GM12878 (cell line): Measurements from ENCODE around the gene CTNNAL1. TPM values are rescaled to one million over a fixed set of nuclear protein-coding genes. Genes with fewer than 3 reads are reported as not detected.

Source experiments
- ATF7 ChIP-seq: fragments of 450-650 bp; IDR thresholded peaks from 2 replicates; pipeline ENCODE4 v1.6.1; 2016; ENCODE audit warnings: low read depth, mild to moderate bottlenecking
- E4F1 ChIP-seq: fragments of 450-650 bp; IDR thresholded peaks from 2 replicates; pipeline ENCODE4 v1.6.1; 2018; ENCODE audit warnings: borderline replicate concordance, mild to moderate bottlenecking; ENCODE audit not compliant: partially characterized antibody
- FOS ChIP-seq: IDR thresholded peaks from 3 replicates; pipeline ENCODE4 v1.6.1; 2011; ENCODE audit warnings: borderline replicate concordance; ENCODE audit not compliant: insufficient read length; ENCODE audit errors: extremely low read depth
- GATAD2B ChIP-seq: fragments of 450-650 bp; conservative IDR thresholded peaks from 2 replicates; pipeline ENCODE4 v1.6.1; 2017; ENCODE audit warnings: low read depth, mild to moderate bottlenecking, moderate library complexity
- LARP7 ChIP-seq: fragments of 450-650 bp; IDR thresholded peaks from 2 replicates; pipeline ENCODE4 v1.6.1; 2017; ENCODE audit warnings: mild to moderate bottlenecking
- NR2F1 ChIP-seq: fragments of 450-650 bp; conservative IDR thresholded peaks from 2 replicates; pipeline ENCODE4 v1.6.1; 2017; ENCODE audit warnings: mild to moderate bottlenecking
- PAX8 ChIP-seq: fragments of 450-650 bp; IDR thresholded peaks from 2 replicates; pipeline ENCODE4 v1.6.1; 2017; ENCODE audit warnings: mild to moderate bottlenecking, moderate library complexity
- TARDBP ChIP-seq: IDR thresholded peaks from 2 replicates; pipeline ENCODE4 v1.6.1; 2016; ENCODE audit warnings: borderline replicate concordance
- YY1 ChIP-seq: IDR thresholded peaks from 2 replicates; pipeline ENCODE4 v1.6.1; 2011; ENCODE audit warnings: low read depth, mild to moderate bottlenecking, low read length
- polyA plus RNA-seq, 11 experiments: library from polyadenylated mRNA; depleted of rRNA in 4 of 11; unstranded in 6 of 11; stranded (reverse) in 5 of 11; fragments of >200 nt; fragmentation: Nextera tagmentation in 4 of 11; fragmentation: Illumina TruSeq in 1 of 11; extraction: Ambion mirVana in 4 of 11; extraction: Trizol in 1 of 11; gene quantifications; 1 replicate in 1 of 11; 2 replicates in 10 of 11; pipeline versions ENCODE4 v1.2.1 to v1.2.3, GENCODE V29; 2011 to 2016; ENCODE audit warnings: inconsistent platforms in 2 of 11, missing spikeins in 2 of 11, low read depth in 1 of 11
- total RNA-seq, 4 experiments: library from RNA; depleted of rRNA in 3 of 4; stranded (reverse); fragments of >200 nt in 3 of 4; fragmentation: Illumina TruSeq in 1 of 4; extraction: Trizol in 1 of 4; gene quantifications; 2 replicates each; pipeline versions ENCODE4 v1.2.1 to v1.2.3, GENCODE V29; 2013 to 2021
- TF ChIP-seq, protein P1 (sequence below): IDR thresholded peaks from 2 replicates; pipeline ENCODE4 v1.6.1; 2012; ENCODE audit warnings: low read depth, low read length, improper control_type of control experiment
- TF ChIP-seq, protein P2 (sequence below): fragments of 450-650 bp; IDR thresholded peaks from 2 replicates; pipeline ENCODE4 v1.6.1; 2017; ENCODE audit warnings: low read depth, mild to moderate bottlenecking, moderate library complexity
- TF ChIP-seq, protein P3 (sequence below): fragments of 450-650 bp; IDR thresholded peaks from 2 replicates; pipeline ENCODE4 v1.6.1; 2016; ENCODE audit warnings: mild to moderate bottlenecking, moderate library complexity, borderline replicate concordance
- TF ChIP-seq, protein P4 (sequence below): fragments of 450-650 bp; IDR thresholded peaks from 2 replicates; pipeline ENCODE4 v1.6.1; 2018; ENCODE audit warnings: mild to moderate bottlenecking, low read depth, moderate library complexity; ENCODE audit not compliant: partially characterized antibody

Gene CTNNAL1
- total and polyA plus RNA-seq, 10 of the 15 experiments (the other 5 are each of a cell fraction or from before 2014, with no cell fraction given), result 16.3 to 82.5 (median 45.2) TPM

DNA sequence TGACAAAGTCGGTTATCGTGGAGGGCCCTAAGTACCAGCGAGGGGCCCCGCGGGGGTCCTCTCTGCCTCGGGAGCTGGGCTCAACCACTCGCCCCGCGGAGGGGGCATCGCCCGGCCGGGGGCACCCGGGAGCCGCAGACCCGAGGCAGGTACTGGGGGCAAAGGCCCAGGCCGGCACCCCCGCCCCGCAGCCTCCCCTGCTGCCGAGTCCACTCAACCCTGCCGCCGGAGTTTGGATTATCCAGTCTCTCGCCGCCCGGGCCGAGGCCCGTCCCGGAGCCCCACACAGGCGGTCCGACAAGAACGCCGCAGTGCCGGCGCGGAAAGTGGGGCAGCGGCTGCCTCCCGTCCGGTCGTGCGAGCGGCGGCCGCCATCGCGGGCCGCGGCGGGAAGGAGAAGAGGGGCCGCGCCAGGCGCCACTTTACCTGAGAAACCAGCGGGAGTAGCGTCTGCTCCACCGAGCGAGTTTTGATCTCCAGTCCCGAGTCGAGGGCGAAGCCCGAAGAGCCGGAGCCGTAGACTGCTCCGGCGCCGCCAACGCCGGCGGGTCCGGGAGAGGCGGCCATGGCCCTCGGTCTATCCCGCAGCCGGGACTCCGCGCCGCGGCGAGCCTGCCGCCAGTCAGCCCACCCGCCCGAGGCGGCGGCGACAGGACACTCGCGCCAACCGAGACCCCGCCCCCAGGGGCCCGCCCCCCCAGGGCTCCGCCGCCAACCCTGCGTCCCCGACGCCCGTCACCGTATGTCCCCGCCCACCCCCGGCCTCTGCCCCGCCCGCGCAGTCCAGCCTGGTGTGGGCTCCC, at the start of gene CTNNAL1 (continued):
- TF ChIP-seq E4F1 (no peak), GATAD2B (0 out of 2 replicates have a peak, but pooled peaks have one; percentile 45), YY1 (peak; percentile 75; the same call in 1 of the 2 replicates), NR2F1 (0 out of 2 replicates have a peak, but pooled peaks have one; percentile 24), ATF7 (no peak), FOS (no peak), TARDBP (no peak), PAX8 (no peak), LARP7 (peak; percentile 69)
- TF ChIP-seq, protein P1, sequence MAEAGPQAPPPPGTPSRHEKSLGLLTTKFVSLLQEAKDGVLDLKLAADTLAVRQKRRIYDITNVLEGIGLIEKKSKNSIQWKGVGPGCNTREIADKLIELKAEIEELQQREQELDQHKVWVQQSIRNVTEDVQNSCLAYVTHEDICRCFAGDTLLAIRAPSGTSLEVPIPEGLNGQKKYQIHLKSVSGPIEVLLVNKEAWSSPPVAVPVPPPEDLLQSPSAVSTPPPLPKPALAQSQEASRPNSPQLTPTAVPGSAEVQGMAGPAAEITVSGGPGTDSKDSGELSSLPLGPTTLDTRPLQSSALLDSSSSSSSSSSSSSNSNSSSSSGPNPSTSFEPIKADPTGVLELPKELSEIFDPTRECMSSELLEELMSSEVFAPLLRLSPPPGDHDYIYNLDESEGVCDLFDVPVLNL, result no peak
- TF ChIP-seq, protein P2, sequence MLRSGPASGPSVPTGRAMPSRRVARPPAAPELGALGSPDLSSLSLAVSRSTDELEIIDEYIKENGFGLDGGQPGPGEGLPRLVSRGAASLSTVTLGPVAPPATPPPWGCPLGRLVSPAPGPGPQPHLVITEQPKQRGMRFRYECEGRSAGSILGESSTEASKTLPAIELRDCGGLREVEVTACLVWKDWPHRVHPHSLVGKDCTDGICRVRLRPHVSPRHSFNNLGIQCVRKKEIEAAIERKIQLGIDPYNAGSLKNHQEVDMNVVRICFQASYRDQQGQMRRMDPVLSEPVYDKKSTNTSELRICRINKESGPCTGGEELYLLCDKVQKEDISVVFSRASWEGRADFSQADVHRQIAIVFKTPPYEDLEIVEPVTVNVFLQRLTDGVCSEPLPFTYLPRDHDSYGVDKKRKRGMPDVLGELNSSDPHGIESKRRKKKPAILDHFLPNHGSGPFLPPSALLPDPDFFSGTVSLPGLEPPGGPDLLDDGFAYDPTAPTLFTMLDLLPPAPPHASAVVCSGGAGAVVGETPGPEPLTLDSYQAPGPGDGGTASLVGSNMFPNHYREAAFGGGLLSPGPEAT, result no peak
- TF ChIP-seq, protein P3, sequence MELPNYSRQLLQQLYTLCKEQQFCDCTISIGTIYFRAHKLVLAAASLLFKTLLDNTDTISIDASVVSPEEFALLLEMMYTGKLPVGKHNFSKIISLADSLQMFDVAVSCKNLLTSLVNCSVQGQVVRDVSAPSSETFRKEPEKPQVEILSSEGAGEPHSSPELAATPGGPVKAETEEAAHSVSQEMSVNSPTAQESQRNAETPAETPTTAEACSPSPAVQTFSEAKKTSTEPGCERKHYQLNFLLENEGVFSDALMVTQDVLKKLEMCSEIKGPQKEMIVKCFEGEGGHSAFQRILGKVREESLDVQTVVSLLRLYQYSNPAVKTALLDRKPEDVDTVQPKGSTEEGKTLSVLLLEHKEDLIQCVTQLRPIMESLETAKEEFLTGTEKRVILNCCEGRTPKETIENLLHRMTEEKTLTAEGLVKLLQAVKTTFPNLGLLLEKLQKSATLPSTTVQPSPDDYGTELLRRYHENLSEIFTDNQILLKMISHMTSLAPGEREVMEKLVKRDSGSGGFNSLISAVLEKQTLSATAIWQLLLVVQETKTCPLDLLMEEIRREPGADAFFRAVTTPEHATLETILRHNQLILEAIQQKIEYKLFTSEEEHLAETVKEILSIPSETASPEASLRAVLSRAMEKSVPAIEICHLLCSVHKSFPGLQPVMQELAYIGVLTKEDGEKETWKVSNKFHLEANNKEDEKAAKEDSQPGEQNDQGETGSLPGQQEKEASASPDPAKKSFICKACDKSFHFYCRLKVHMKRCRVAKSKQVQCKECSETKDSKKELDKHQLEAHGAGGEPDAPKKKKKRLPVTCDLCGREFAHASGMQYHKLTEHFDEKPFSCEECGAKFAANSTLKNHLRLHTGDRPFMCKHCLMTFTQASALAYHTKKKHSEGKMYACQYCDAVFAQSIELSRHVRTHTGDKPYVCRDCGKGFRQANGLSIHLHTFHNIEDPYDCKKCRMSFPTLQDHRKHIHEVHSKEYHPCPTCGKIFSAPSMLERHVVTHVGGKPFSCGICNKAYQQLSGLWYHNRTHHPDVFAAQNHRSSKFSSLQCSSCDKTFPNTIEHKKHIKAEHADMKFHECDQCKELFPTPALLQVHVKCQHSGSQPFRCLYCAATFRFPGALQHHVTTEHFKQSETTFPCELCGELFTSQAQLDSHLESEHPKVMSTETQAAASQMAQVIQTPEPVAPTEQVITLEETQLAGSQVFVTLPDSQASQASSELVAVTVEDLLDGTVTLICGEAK, result no peak
- TF ChIP-seq, protein P4, sequence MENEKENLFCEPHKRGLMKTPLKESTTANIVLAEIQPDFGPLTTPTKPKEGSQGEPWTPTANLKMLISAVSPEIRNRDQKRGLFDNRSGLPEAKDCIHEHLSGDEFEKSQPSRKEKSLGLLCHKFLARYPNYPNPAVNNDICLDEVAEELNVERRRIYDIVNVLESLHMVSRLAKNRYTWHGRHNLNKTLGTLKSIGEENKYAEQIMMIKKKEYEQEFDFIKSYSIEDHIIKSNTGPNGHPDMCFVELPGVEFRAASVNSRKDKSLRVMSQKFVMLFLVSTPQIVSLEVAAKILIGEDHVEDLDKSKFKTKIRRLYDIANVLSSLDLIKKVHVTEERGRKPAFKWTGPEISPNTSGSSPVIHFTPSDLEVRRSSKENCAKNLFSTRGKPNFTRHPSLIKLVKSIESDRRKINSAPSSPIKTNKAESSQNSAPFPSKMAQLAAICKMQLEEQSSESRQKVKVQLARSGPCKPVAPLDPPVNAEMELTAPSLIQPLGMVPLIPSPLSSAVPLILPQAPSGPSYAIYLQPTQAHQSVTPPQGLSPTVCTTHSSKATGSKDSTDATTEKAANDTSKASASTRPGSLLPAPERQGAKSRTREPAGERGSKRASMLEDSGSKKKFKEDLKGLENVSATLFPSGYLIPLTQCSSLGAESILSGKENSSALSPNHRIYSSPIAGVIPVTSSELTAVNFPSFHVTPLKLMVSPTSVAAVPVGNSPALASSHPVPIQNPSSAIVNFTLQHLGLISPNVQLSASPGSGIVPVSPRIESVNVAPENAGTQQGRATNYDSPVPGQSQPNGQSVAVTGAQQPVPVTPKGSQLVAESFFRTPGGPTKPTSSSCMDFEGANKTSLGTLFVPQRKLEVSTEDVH, result no peak
